Esophagus squamous epithelium (tissue), 5 donors: Measurements from ENCODE around the gene WDR19. TPM values are rescaled to one million over a fixed set of nuclear protein-coding genes. Genes with fewer than 3 reads are reported as not detected.
"Not testable (repeated sequence)": the region's sequence is repeated elsewhere in the genome, so short reads cannot be mapped to it uniquely, and the experiment has no call there.

Experiments used
- DNase-seq: peaks from one replicate; lab custom pipeline; 2025; lab: John Stamatoyannopoulos, UW
- H3K27ac ChIP-seq, 4 donors: fragments of 200-600 bp; sonication (generic); one replicate each; pipeline ENCODE4 v1.5.1; 2016 to 2019; ENCODE audit warnings: mild to moderate bottlenecking in 1 of 4
- H3K27me3 ChIP-seq, 4 donors: fragments of 200-600 bp; sonication (generic); 1 replicate in 3 of 4; 2 replicates in 1 of 4; pipeline versions ENCODE4 v1.5.1 to v1.6.0; 2017 to 2021; ENCODE audit warnings: antibody characterized with exemption in 1 of 4
- H3K36me3 ChIP-seq, 3 donors: fragments of 200-600 bp; sonication (generic); one replicate each; pipeline ENCODE4 v1.5.1; 2016 to 2019
- H3K4me1 ChIP-seq, 3 donors: fragments of 200-600 bp; sonication (generic); one replicate each; pipeline ENCODE4 v1.5.1; 2017 to 2019
- H3K4me3 ChIP-seq, 4 donors: fragments of 200-600 bp; sonication (generic); 1 replicate in 3 of 4; 2 replicates in 1 of 4; pipeline ENCODE4 v1.5.1; 2016 to 2019; ENCODE audit warnings: mild to moderate bottlenecking in 2 of 4, moderate library complexity in 1 of 4
- H3K9me3 ChIP-seq, 3 donors: fragments of 200-600 bp; sonication (generic); one replicate each; pipeline ENCODE4 v1.5.1; 2016 to 2019
- CTCF ChIP-seq, 6 experiments: fragments of 450-650 bp in 4 of 6; fragments of 200-600 bp in 2 of 6; sonication (generic) in 2 of 6; IDR thresholded peaks; one replicate each; pipeline ENCODE4 v1.5.1; 2016 to 2019; ENCODE audit warnings: antibody characterized with exemption in 6 of 6, mild to moderate bottlenecking in 4 of 6, moderate library complexity in 4 of 6
- POLR2A ChIP-seq, 4 donors: fragments of 450-650 bp; IDR thresholded peaks; one replicate each; pipeline ENCODE4 v1.6.1; 2017; ENCODE audit warnings: antibody characterized with exemption in 4 of 4, mild to moderate bottlenecking in 4 of 4, moderate library complexity in 3 of 4
- WGBS, 2 donors: methylation state at CpG; one replicate each; pipeline ENCODE4 v1.1.5; 2018; 5-methylcytosine and 5-hydroxymethylcytosine counted together
- intact Hi-C: fragments of 100-400 bp; cut with DNase I; formaldehyde crosslinking; loops from one replicate; pipeline ENCODE4 v1.15.0; 2022
- total RNA-seq, 4 donors: library from RNA; depleted of rRNA; stranded (reverse); fragments of >200 nt; gene quantifications; one replicate each; pipeline ENCODE4 v1.1.0, GENCODE V29; 2016
- donor health status: DM: yes; HTN: yes; CAD: no.

Gene WDR19
- total RNA-seq, 4 donors from 2014 or later, result 9.1 to 34.7 (median 10.4) TPM

GRCh38 chr4:39255871-39256270, 73.5 kb downstream of the WDR19 start:
- peaks cover 0 to 68% (median 0%) of the 10 kb centered on the region in 3 donors for H3K36me3 ChIP-seq

GRCh38 chr4:39256436-39256835, 74.1 kb downstream of the WDR19 start:
- Histone ChIP-seq H3K4me1 (no peaks in the 10 kb centered on the region), H3K9me3 (no peaks in the 10 kb centered on the region), H3K36me3 (peaks cover 0 to 71% (median 0%) of the 10 kb centered on the region in 3 donors), H3K27me3 (no peaks in the 10 kb centered on the region), H3K27ac (no peak overlapping the region), H3K4me3 (no peak overlapping the region)
- no peak for DNase-seq
- intact Hi-C loops, result no loop called here
- TF ChIP-seq CTCF (IDR thresholded peaks at IDR 0.05) (no peak), POLR2A (IDR thresholded peaks at IDR 0.05) (no peak)
- 73 to 81% methylated on average over 2 of the region's 2 CpGs for WGBS, 2 donors

More at GRCh38 chr4:39255871-39256270, 73.5 kb downstream of the WDR19 start:
- no peak overlapping the region for H3K27ac ChIP-seq
- TF ChIP-seq CTCF (IDR thresholded peaks at IDR 0.05) (no peak), POLR2A (IDR thresholded peaks at IDR 0.05) (no peak)
- no peak overlapping the region for H3K4me3 ChIP-seq
- intact Hi-C loops, result no loop called here
- no peaks in the 10 kb centered on the region for H3K4me1 ChIP-seq
- 68 to 76% methylated on average over 5 of the region's 5 CpGs for WGBS, 2 donors
- DNase-seq, result no peak
- no peaks in the 10 kb centered on the region for H3K27me3 ChIP-seq
- H3K9me3 ChIP-seq, result no peaks in the 10 kb centered on the region

DNA sequence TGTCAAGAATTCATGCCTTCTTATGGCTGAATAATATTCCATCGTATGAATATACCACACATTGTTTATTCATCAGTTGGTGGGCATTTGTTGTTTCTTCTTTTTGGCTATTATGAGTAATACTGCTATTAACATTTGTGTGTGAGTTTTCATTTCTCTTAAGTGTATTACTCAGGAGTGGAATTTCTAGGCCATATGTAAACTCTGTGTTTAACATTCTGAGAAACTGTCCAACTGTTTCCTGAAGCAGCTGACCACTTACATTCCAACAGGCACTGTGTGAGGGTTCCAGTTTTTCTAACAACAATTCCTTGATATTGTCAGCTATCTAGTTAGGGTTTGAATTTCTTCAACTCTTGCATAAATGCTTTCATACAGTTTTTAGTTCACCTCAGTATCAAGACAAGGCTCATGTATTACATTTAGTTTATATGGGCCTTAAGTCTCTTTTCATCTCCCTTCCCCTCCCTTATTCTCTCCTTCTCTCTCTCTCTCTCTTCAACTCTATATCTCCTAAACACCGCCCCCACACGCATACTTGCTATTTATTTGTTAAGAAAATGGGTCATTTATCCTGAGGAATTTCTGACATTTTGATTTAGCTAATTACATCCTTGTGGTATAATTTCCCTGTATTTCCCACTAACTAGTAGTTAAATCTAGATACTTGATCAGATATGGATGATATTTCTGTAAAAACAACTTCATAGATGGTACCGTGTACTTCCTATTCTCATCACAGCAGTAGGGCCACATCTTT, 77.4 kb downstream of the WDR19 start:
- Histone ChIP-seq H3K27me3 (no peaks in the 10 kb centered on the region), H3K36me3 (peaks cover 0 to 78% (median 0%) of the 10 kb centered on the region in 3 donors), H3K4me3 (no peak overlapping the region), H3K4me1 (no peaks in the 10 kb centered on the region), H3K27ac (no peak overlapping the region), H3K9me3 (no peaks in the 10 kb centered on the region)
- 90 to 91% methylated on average over 4 of the region's 4 CpGs for WGBS, 2 donors
- no peak for DNase-seq
- intact Hi-C loops, result no loop called here
- no peak for TF ChIP-seq POLR2A (IDR thresholded peaks at IDR 0.05)
- TF ChIP-seq CTCF (IDR thresholded peaks at IDR 0.05), result no peak

- Histone ChIP-seq H3K9me3 (no peaks in the 10 kb centered on the region), H3K27me3 (no peaks in the 10 kb centered on the region), H3K27ac (no peak overlapping the region), H3K36me3 (peaks cover 0 to 71% (median 0%) of the 10 kb centered on the region in 3 donors), H3K4me1 (no peaks in the 10 kb centered on the region), H3K4me3 (no peak overlapping the region)
- DNase-seq, result no peak
- TF ChIP-seq POLR2A (IDR thresholded peaks at IDR 0.05) (no peak), CTCF (IDR thresholded peaks at IDR 0.05) (no peak)
- intact Hi-C loops, result no loop called here
- 86 to 96% methylated on average over 2 of the region's 2 CpGs for WGBS, 2 donors
These were observed 81.6 kb downstream of the WDR19 start for GRCh38 chr4:39263895-39264294.

DNA sequence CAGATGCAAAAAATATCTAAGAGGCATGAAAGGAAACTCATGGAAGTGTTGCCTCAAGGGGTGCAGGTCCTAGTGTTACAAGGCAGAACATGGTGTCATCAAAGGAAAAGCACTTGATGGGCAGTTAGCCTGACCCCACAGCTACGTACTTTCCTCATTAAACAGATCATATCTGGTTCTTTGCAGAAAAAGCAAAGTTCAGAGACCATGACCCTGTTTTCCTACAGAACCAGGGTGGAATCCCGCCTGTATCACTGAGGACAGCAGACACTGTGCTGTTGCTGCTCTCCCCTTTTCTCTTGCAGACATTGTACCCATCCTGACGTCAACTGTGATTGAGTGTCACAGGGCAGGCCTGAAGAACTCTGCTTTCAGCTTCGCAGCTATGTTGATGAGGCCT, 92.2 kb downstream of the WDR19 start:
- Histone ChIP-seq H3K27ac (no peak overlapping the region), H3K9me3 (no peaks in the 10 kb centered on the region), H3K36me3 (peaks cover 0 to 95% (median 9%) of the 10 kb centered on the region in 3 donors), H3K4me3 (no peak overlapping the region), H3K27me3 (no peaks in the 10 kb centered on the region), H3K4me1 (no peaks in the 10 kb centered on the region)
- DNase-seq, result no peak
- TF ChIP-seq CTCF (IDR thresholded peaks at IDR 0.05), result no peak
- no peak for TF ChIP-seq POLR2A (IDR thresholded peaks at IDR 0.05)
- intact Hi-C loops, result no loop called here
- WGBS, 2 donors, result 92 to 100% methylated on average over 4 of the region's 4 CpGs

- peaks cover 0 to 84% (median 9%) of the 10 kb centered on the region in 3 donors for H3K36me3 ChIP-seq
- WGBS, 2 donors, result 80 to 87% methylated on average over 6 of the region's 6 CpGs
- DNase-seq, H3K4me1 ChIP-seq, H3K4me3 ChIP-seq, H3K27ac ChIP-seq, H3K9me3 ChIP-seq, intact Hi-C loops, H3K27me3 ChIP-seq: not testable (repeated sequence)
These were observed 95.3 kb downstream of the WDR19 start for GRCh38 chr4:39277661-39278060.
